HCT116 (cell line): ENCODE measurements around the gene FBXL4. TPM values are rescaled to one million over a fixed set of nuclear protein-coding genes. Genes with fewer than 3 reads are reported as not detected.

ENCODE experiments used
- ATAC-seq: fragments of 200-7000 bp; cut with Tn5 transposase; 2 replicates; pipeline ENCODE4 v1.9.1; 2020; ENCODE audit warnings: mild to moderate bottlenecking, moderate library complexity
- BruUV-seq: library from RNA; stranded (reverse); fragments of 400-500 nt; replicated peaks from 2 replicates; lab custom pipeline; 2021; lab: Mats Ljungman, UMichigan
- CTCF ChIA-PET: fragments of 300-600 bp; sonication (Branson Sonifier 250); formaldehyde crosslinking; loops from one replicate; lab custom pipeline; 2021; ENCODE audit warnings: antibody characterized with exemption; lab: Charles Lee
- POLR2A ChIA-PET: fragments of 300-600, 350-600 bp; sonication (Branson Sonifier 250); formaldehyde crosslinking; loops from one replicate; lab custom pipeline; 2021; ENCODE audit warnings: antibody characterized with exemption; lab: Charles Lee
- RAD21 ChIA-PET, 2 experiments: fragments of 300-600 bp; sonication (Branson Sonifier 250); formaldehyde crosslinking; loops; one replicate each; lab custom pipeline; 2023; ENCODE audit warnings: low total read pairs in 2 of 2; ENCODE audit not compliant: uncharacterized antibody in 2 of 2, unreplicated experiment in 2 of 2, low non-redundant PET in 1 of 2; lab: Charles Lee
- DNase-seq: peaks from one replicate; pipeline ENCODE4 v3.0.0-alpha.2; 2010; ENCODE audit warnings: low read depth, low spot score
- H2AFZ ChIP-seq: fragments of 200-600 bp; shearing (Covaris generic), sonication (generic); 2 replicates; pipeline ENCODE4 v1.6.1; 2017; ENCODE audit warnings: low read depth, mixed run types, mixed read lengths, antibody characterized with exemption, low read length; ENCODE audit not compliant: poor library complexity, severe bottlenecking
- H3K27ac ChIP-seq: 2 replicates; pipeline ENCODE4 v1.5.1; 2012; ENCODE audit warnings: low read depth, low read length
- H3K27me3 ChIP-seq: fragments of 200-600 bp; sonication (generic); 2 replicates; pipeline ENCODE4 v1.6.1; 2016; ENCODE audit warnings: mixed run types, low read length, mixed read lengths; ENCODE audit not compliant: insufficient read depth
- H3K36me3 ChIP-seq, 2 experiments: fragments of 200-500 bp in 1 of 2; fragments of 200-600 bp in 1 of 2; sonication (Bioruptor generic) in 1 of 2; sonication (generic) in 1 of 2; 2 replicates each; pipeline versions ENCODE4 v1.5.1 to v1.6.1; 2014 to 2016; ENCODE audit warnings: low read length in 2 of 2, inconsistent platforms in 1 of 2, mixed read lengths in 1 of 2, mixed run types in 1 of 2; ENCODE audit not compliant: insufficient read depth in 2 of 2, control insufficient read depth in 1 of 2
- H3K4me1 ChIP-seq, 2 experiments: fragments of 200-600 bp in 1 of 2; sonication (generic) in 1 of 2; 2 replicates each; pipeline versions ENCODE4 v1.5.1 to v1.6.1; 2012 to 2017; ENCODE audit warnings: low read length in 2 of 2, inconsistent platforms in 1 of 2, mild to moderate bottlenecking in 1 of 2, mixed read lengths in 1 of 2, mixed run types in 1 of 2, moderate library complexity in 1 of 2; ENCODE audit not compliant: insufficient read depth in 2 of 2, control insufficient read depth in 1 of 2
- H3K4me2 ChIP-seq: fragments of 200-600 bp; sonication (generic); 2 replicates; pipeline ENCODE4 v1.6.1; 2017; ENCODE audit warnings: mixed run types, low read length, mixed read lengths
- H3K4me3 ChIP-seq, 2 experiments: fragments of 200-600 bp in 1 of 2; sonication (generic) in 1 of 2; replicated peaks in 1 of 2; 2 replicates each; pipeline ENCODE4 v1.5.1; 2011 to 2016; ENCODE audit warnings: low read length in 2 of 2, control low read depth in 1 of 2, low read depth in 1 of 2, mild to moderate bottlenecking in 1 of 2, mixed read lengths in 1 of 2, mixed run types in 1 of 2
- H3K79me2 ChIP-seq: fragments of 200-600 bp; sonication (generic); 2 replicates; pipeline ENCODE4 v1.6.1; 2017; ENCODE audit warnings: mild to moderate bottlenecking, mixed run types, low read length, moderate library complexity, mixed read lengths; ENCODE audit not compliant: insufficient read depth
- H3K9ac ChIP-seq: fragments of 200-600 bp; sonication (generic); 2 replicates; pipeline ENCODE4 v1.6.1; 2016; ENCODE audit warnings: low read length, mixed read lengths
- H3K9me2 ChIP-seq: fragments of 200-600 bp; sonication (generic), shearing (Covaris generic); 2 replicates; pipeline ENCODE4 v1.6.1; 2017; ENCODE audit warnings: mixed run types, mild to moderate bottlenecking, moderate library complexity; ENCODE audit not compliant: insufficient read depth
- H3K9me3 ChIP-seq, 2 experiments: fragments of 200-500 bp in 1 of 2; fragments of 200-600 bp in 1 of 2; sonication (Bioruptor generic) in 1 of 2; sonication (generic) in 1 of 2; 2 replicates each; pipeline ENCODE4 v1.6.1; 2014 to 2017; ENCODE audit warnings: low read length in 2 of 2, mixed read lengths in 2 of 2, inconsistent platforms in 1 of 2, low read depth in 1 of 2, mild to moderate bottlenecking in 1 of 2, mixed run types in 1 of 2, moderate library complexity in 1 of 2; ENCODE audit not compliant: control insufficient read depth in 1 of 2, insufficient read depth in 1 of 2
- H4K20me1 ChIP-seq: fragments of 200-600 bp; sonication (generic), shearing (Covaris generic); 2 replicates; pipeline ENCODE4 v1.6.1; 2017; ENCODE audit warnings: mixed run types, mild to moderate bottlenecking, moderate library complexity; ENCODE audit not compliant: insufficient read depth
- CEBPB ChIP-seq: IDR thresholded peaks from 2 replicates; pipeline ENCODE4 v1.6.1; 2012; ENCODE audit warnings: low read depth
- EGR1 ChIP-seq: IDR thresholded peaks from 2 replicates; pipeline ENCODE4 v1.6.1; 2012; ENCODE audit warnings: low read depth
- ELF1 ChIP-seq: IDR thresholded peaks from 2 replicates; pipeline ENCODE4 v1.6.1; 2012; ENCODE audit warnings: low read depth, borderline replicate concordance
- EZH2phosphoT487 ChIP-seq: fragments of 200-600 bp; IDR thresholded peaks from 2 replicates; pipeline ENCODE4 v1.6.1; 2018; ENCODE audit warnings: antibody characterized with exemption, borderline replicate concordance
- POLR2A ChIP-seq: IDR thresholded peaks from 2 replicates; pipeline ENCODE4 v1.7.0; 2011; ENCODE audit warnings: borderline replicate concordance; ENCODE audit not compliant: insufficient read depth, insufficient read length; ENCODE audit errors: extremely low read depth
- RAD21 ChIP-seq: IDR thresholded peaks from 2 replicates; pipeline ENCODE4 v1.6.1; 2012; ENCODE audit warnings: low read depth, mild to moderate bottlenecking
- TCF7L2 ChIP-seq: IDR thresholded peaks from 2 replicates; pipeline ENCODE4 v1.7.0; 2011; ENCODE audit warnings: borderline replicate concordance, inconsistent platforms; ENCODE audit not compliant: insufficient read depth, insufficient read length; ENCODE audit errors: extremely low read depth
- YY1 ChIP-seq: IDR thresholded peaks from 2 replicates; pipeline ENCODE4 v1.6.1; 2011; ENCODE audit warnings: low read length, low read depth, moderate library complexity, mild to moderate bottlenecking; ENCODE audit not compliant: insufficient replicate concordance; ENCODE audit errors: extremely low read depth
- ZNF274 ChIP-seq: fragments of 200-500 bp; sonication (Bioruptor generic); IDR thresholded peaks from 2 replicates; pipeline ENCODE4 v1.6.1; 2014; ENCODE audit warnings: mild to moderate bottlenecking, low read depth, low read length, inconsistent platforms
- intact Hi-C: fragments of 100-400 bp; cut with micrococcal nuclease; formaldehyde crosslinking; loops from 2 replicates; pipeline ENCODE4 v1.10.0; 2022
- total RNA-seq: library from RNA; stranded (reverse); gene quantifications from one replicate; pipeline ENCODE4 v1.2.1, GENCODE V29; 2021; ENCODE audit not compliant: unreplicated experiment
- TF ChIP-seq, protein P1 (sequence below): IDR thresholded peaks from 2 replicates; pipeline ENCODE4 v1.6.1; 2012
- TF ChIP-seq, protein P2 (sequence below): IDR thresholded peaks from 2 replicates; pipeline ENCODE4 v1.6.1; 2012

FBXL4 gene
- total RNA-seq, 1 experiment from 2014 or later: 15.7 TPM

DNA sequence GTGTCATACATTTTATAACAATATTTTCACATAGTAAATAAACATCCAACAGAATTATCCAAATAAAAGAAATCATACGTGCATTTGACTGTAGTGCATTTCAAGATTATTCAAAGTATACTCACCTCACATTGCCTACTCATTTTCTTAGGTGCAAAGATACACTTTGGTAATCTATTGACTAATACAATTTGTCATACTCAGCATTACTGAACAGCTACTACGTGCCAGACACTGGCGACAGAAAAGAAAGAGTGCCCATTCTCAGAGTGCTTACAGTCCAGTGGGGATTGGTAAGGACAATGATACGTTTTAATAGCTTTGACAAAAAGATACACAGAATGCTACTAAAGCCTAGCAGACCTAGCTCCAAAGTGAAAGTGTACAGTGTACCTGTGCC lies 42.0 kb downstream of the FBXL4 start (continued):
- TF ChIP-seq, protein P1, sequence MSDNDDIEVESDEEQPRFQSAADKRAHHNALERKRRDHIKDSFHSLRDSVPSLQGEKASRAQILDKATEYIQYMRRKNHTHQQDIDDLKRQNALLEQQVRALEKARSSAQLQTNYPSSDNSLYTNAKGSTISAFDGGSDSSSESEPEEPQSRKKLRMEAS: no peak
- TF ChIP-seq ELF1: no peak

DNA sequence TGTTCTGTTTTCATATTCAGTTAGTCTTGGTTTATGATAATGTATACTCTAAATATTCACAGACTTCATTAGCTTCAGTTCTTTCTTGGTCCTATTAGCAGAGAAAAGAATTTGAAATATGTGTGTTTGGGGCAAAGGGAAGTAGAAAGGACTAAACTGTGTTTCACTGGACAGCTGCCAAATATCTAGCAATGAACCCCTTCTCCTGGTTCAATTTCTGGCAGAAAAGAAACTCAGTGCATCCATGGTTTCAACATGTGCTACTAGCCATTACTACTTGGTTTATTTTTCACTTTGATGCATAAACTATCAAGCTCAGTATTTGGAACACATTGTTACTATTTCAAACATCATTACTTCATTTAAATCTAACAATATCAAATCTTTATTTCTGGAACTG lies 43.6 kb downstream of the FBXL4 start:
- no peaks in the 10 kb centered on the region for H3K4me1 ChIP-seq
- no TSS peak for BruUV-seq
- H3K27me3 ChIP-seq: no peaks in the 10 kb centered on the region
- ChIA-PET RAD21 (no interaction called here), POLR2A (no interaction called here), CTCF (no interaction called here)
- H3K27ac ChIP-seq: no peak overlapping the region
- H4K20me1 ChIP-seq: no peaks in the 10 kb centered on the region
- no peak overlapping the region for H3K4me3 ChIP-seq
- no peak overlapping the region for H3K4me2 ChIP-seq
- no peak for TF ChIP-seq POLR2A
- no peak for TF ChIP-seq CEBPB
- TF ChIP-seq RAD21: no peak
- TF ChIP-seq, protein P1: no peak
- TF ChIP-seq, protein P2, sequence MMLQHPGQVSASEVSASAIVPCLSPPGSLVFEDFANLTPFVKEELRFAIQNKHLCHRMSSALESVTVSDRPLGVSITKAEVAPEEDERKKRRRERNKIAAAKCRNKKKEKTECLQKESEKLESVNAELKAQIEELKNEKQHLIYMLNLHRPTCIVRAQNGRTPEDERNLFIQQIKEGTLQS: no peak
- TF ChIP-seq TCF7L2: no peak
- no peak for TF ChIP-seq ZNF274
- TF ChIP-seq EGR1: no peak
- TF ChIP-seq YY1: no peak
- no peak for TF ChIP-seq EZH2phosphoT487
- intact Hi-C loops: no loop called here
- H2AFZ ChIP-seq: no peak overlapping the region
- ATAC-seq (no peak), DNase-seq (no peak)
- H3K36me3 ChIP-seq: no peaks in the 10 kb centered on the region
- no peak overlapping the region for H3K9ac ChIP-seq
- no peaks in the 10 kb centered on the region for H3K79me2 ChIP-seq
- H3K9me3 ChIP-seq: no peaks in the 10 kb centered on the region
- H3K9me2 ChIP-seq: no peaks in the 10 kb centered on the region
